H9 (cell line): ENCODE results near the gene COG3. TPM values are rescaled to one million over a fixed set of nuclear protein-coding genes. Genes with fewer than 3 reads are reported as not detected.

ENCODE experiments used
- DNase-seq: peaks from one replicate; pipeline ENCODE4 v3.0.0-alpha.2; 2017
- H2AFZ ChIP-seq: one replicate; pipeline ENCODE4 v1.6.1; 2013; ENCODE audit warnings: mild to moderate bottlenecking, low read length, control low read depth, moderate library complexity
- H2AK5ac ChIP-seq: 2 replicates; pipeline ENCODE4 v1.6.1; 2013; ENCODE audit warnings: low read length, control low read depth, mixed read lengths; ENCODE audit not compliant: insufficient read length
- H2BK120ac ChIP-seq: one replicate; pipeline ENCODE4 v1.6.1; 2013; ENCODE audit warnings: low read depth, mild to moderate bottlenecking, low read length, control low read depth, inconsistent platforms; ENCODE audit not compliant: poor library complexity, severe bottlenecking
- H2BK12ac ChIP-seq: 2 replicates; pipeline ENCODE4 v1.6.1; 2013; ENCODE audit warnings: low read length, control low read depth, mixed read lengths, low read depth; ENCODE audit not compliant: insufficient read length
- H2BK15ac ChIP-seq: 2 replicates; pipeline ENCODE4 v1.6.1; 2013; ENCODE audit warnings: low read depth, low read length, control low read depth
- H2BK20ac ChIP-seq: one replicate; pipeline ENCODE4 v1.6.1; 2013; ENCODE audit warnings: low read depth, mild to moderate bottlenecking, low read length, control low read depth, inconsistent platforms; ENCODE audit not compliant: poor library complexity, severe bottlenecking
- H2BK5ac ChIP-seq: 2 replicates; pipeline ENCODE4 v1.6.1; 2013; ENCODE audit warnings: low read length, control low read depth, mixed read lengths; ENCODE audit not compliant: insufficient read length
- H3K14ac ChIP-seq: 2 replicates; pipeline ENCODE4 v1.6.1; 2013; ENCODE audit warnings: low read length, control low read depth; ENCODE audit not compliant: insufficient read depth
- H3K18ac ChIP-seq: 2 replicates; pipeline ENCODE4 v1.6.1; 2013; ENCODE audit warnings: low read depth, mild to moderate bottlenecking, mixed read lengths, low read length, control low read depth; ENCODE audit not compliant: insufficient read length
- H3K23ac ChIP-seq: 2 replicates; pipeline ENCODE4 v1.6.1; 2013; ENCODE audit warnings: low read length, control low read depth, mixed read lengths, low read depth; ENCODE audit not compliant: insufficient read length
- H3K23me2 ChIP-seq: 2 replicates; pipeline ENCODE4 v1.6.1; 2013; ENCODE audit warnings: low read depth, mild to moderate bottlenecking, mixed read lengths, low read length, control low read depth; ENCODE audit not compliant: insufficient read length, poor library complexity, severe bottlenecking
- H3K27ac ChIP-seq: 2 replicates; pipeline ENCODE4 v1.5.1; 2013; ENCODE audit warnings: low read length, control low read depth, mixed read lengths, low read depth; ENCODE audit not compliant: insufficient read length
- H3K27me3 ChIP-seq: 2 replicates; pipeline ENCODE4 v1.6.1; 2013; ENCODE audit warnings: low read length, control low read depth, inconsistent platforms; ENCODE audit not compliant: insufficient read depth
- H3K4ac ChIP-seq: 2 replicates; pipeline ENCODE4 v1.6.1; 2013; ENCODE audit warnings: low read depth, mild to moderate bottlenecking, control low read depth, inconsistent platforms, low read length, moderate library complexity
- H3K4me1 ChIP-seq: 2 replicates; pipeline ENCODE4 v1.6.1; 2013; ENCODE audit warnings: low read length, control low read depth, inconsistent platforms; ENCODE audit not compliant: insufficient read depth
- H3K4me2 ChIP-seq: 2 replicates; pipeline ENCODE4 v1.6.1; 2013; ENCODE audit warnings: low read length, control low read depth, mixed read lengths; ENCODE audit not compliant: insufficient read length, insufficient read depth
- H3K56ac ChIP-seq: 2 replicates; pipeline ENCODE4 v1.6.1; 2013; ENCODE audit warnings: low read depth, mild to moderate bottlenecking, mixed read lengths, low read length, control low read depth; ENCODE audit not compliant: insufficient read length
- H3K79me1 ChIP-seq: 2 replicates; pipeline ENCODE4 v1.6.1; 2013; ENCODE audit warnings: low read depth, mild to moderate bottlenecking, moderate library complexity, low read length, control low read depth, inconsistent platforms; ENCODE audit not compliant: insufficient read depth, poor library complexity, severe bottlenecking
- H3K79me2 ChIP-seq: 2 replicates; pipeline ENCODE4 v1.6.1; 2013; ENCODE audit warnings: low read length, control low read depth, inconsistent platforms; ENCODE audit not compliant: insufficient read depth
- H3K9ac ChIP-seq: 2 replicates; pipeline ENCODE4 v1.6.1; 2013; ENCODE audit warnings: low read length, control low read depth, mixed read lengths; ENCODE audit not compliant: insufficient read length; ENCODE audit errors: extremely low read depth
- H3K9me3 ChIP-seq: one replicate; pipeline ENCODE4 v1.6.1; 2013; ENCODE audit warnings: low read depth, low read length, inconsistent platforms; ENCODE audit not compliant: control insufficient read depth
- H3T11ph ChIP-seq: one replicate; pipeline ENCODE4 v1.6.1; 2013; ENCODE audit warnings: mild to moderate bottlenecking, low read length, control low read depth, inconsistent platforms
- H4K20me1 ChIP-seq: one replicate; pipeline ENCODE4 v1.6.1; 2013; ENCODE audit not compliant: control insufficient read depth, insufficient read length, insufficient read depth
- H4K5ac ChIP-seq: 2 replicates; pipeline ENCODE4 v1.6.1; 2013; ENCODE audit warnings: low read depth, mild to moderate bottlenecking, mixed read lengths, low read length, control low read depth; ENCODE audit not compliant: insufficient read length
- H4K8ac ChIP-seq: replicated peaks from 2 replicates; pipeline ENCODE4 v1.6.1; 2013; ENCODE audit warnings: low read length, control low read depth, mixed read lengths, low read depth; ENCODE audit not compliant: insufficient read length
- H4K91ac ChIP-seq: 2 replicates; pipeline ENCODE4 v1.6.1; 2013; ENCODE audit warnings: low read depth, mild to moderate bottlenecking, moderate library complexity, mixed read lengths, low read length, control low read depth; ENCODE audit not compliant: insufficient read length
- H3K27ac Mint-ChIP-seq, 3 experiments: 2 replicates in 2 of 3; 3 replicates in 1 of 3; pipeline ENCODE4 v1.8.0; 2020 to 2021; ENCODE audit warnings: mixed read lengths in 3 of 3, mild to moderate bottlenecking in 1 of 3, moderate library complexity in 1 of 3
- H3K27me3 Mint-ChIP-seq: 2 replicates; pipeline ENCODE4 v1.8.0; 2021; ENCODE audit warnings: low read depth, mild to moderate bottlenecking, moderate library complexity, mixed read lengths
- H3K36me3 Mint-ChIP-seq, 3 experiments: 2 replicates in 2 of 3; 3 replicates in 1 of 3; pipeline ENCODE4 v1.8.0; 2020 to 2021; ENCODE audit warnings: low read depth in 3 of 3, mixed read lengths in 3 of 3; ENCODE audit not compliant: insufficient read depth in 1 of 3
- H3K4me1 Mint-ChIP-seq, 2 experiments: 2 replicates each; pipeline ENCODE4 v1.8.0; 2020; ENCODE audit warnings: mixed read lengths in 2 of 2
- H3K4me3 Mint-ChIP-seq, 2 experiments: 2 replicates in 1 of 2; 3 replicates in 1 of 2; pipeline ENCODE4 v1.8.0; 2020 to 2021; ENCODE audit warnings: mild to moderate bottlenecking in 2 of 2, mixed read lengths in 2 of 2, moderate library complexity in 1 of 2
- H3K9me3 Mint-ChIP-seq, 2 experiments: 2 replicates in 1 of 2; 3 replicates in 1 of 2; pipeline ENCODE4 v1.8.0; 2020; ENCODE audit warnings: mild to moderate bottlenecking in 2 of 2, mixed read lengths in 2 of 2, moderate library complexity in 1 of 2
- CTCF ChIP-seq: fragments of 200-600 bp; sonication (generic); conservative IDR thresholded peaks from 3 replicates; pipeline ENCODE4 v1.8.0; 2021; ENCODE audit warnings: antibody characterized with exemption, mild to moderate bottlenecking
- WGBS: extraction: QIAGEN DNeasy Blood & Tissue Kit; methylation state at CpG from one replicate; pipeline ENCODE4 v1.1.7; 2013; ENCODE audit warnings: missing lambda C conversion rate, low lambda C conversion rate, mixed read lengths; ENCODE audit not compliant: insufficient read length; ENCODE audit errors: extremely low coverage; 5-methylcytosine and 5-hydroxymethylcytosine counted together
- total RNA-seq: library from RNA; stranded (reverse); gene quantifications from 2 replicates; pipeline ENCODE4 v1.2.1, GENCODE V29; 2021

The COG3 gene
- total RNA-seq, 1 experiment from 2014 or later: 16.5 TPM

GRCh38 chr13:45416516-45417128 is 48.1 kb upstream of the COG3 start:
- WGBS: no CpG with 5 or more reads among the region's 10 CpGs
- Histone ChIP-seq H3K79me1 (peaks cover 4% of the 10 kb centered on the region), H2BK5ac (no peak overlapping the region), H3K9ac (no peak overlapping the region), H3K18ac (no peak overlapping the region), H2BK20ac (no peak overlapping the region), H2BK120ac (no peak overlapping the region), H3K56ac (no peak overlapping the region), H3K23ac (no peak overlapping the region), H3K4me1 (no peaks in the 10 kb centered on the region), H2BK12ac (no peak overlapping the region), H4K5ac (no peak overlapping the region), H4K91ac (no peak overlapping the region), H3K9me3 (no peaks in the 10 kb centered on the region), H2BK15ac (no peak overlapping the region), H2AFZ (no peak overlapping the region), H3K23me2 (peaks cover 9% of the 10 kb centered on the region), H3K79me2 (0 out of 2 replicates have a peak, but pooled peaks cover 1% of the 10 kb centered on the region), H2AK5ac (no peak overlapping the region), H4K8ac (no peak overlapping the region), H4K20me1 (no peaks in the 10 kb centered on the region), H3K14ac (no peak overlapping the region), H3K4me2 (no peak overlapping the region), H3K4ac (no peak overlapping the region), H3K27ac (no peak overlapping the region), H3T11ph (no peak overlapping the region), H3K27me3 (no peaks in the 10 kb centered on the region)
- Mint-ChIP-seq H3K36me3 (no peaks in the 10 kb centered on the region; a peak in 2 of 7 replicates), H3K4me3 (peak overlapping the region; percentile 72 to 90; a peak in 4 of 5 replicates), H3K4me1 (peaks cover 4 to 14% of the 10 kb centered on the region in 2 experiments), H3K27me3 (peaks cover 15% of the 10 kb centered on the region), H3K27ac (no peak overlapping the region), H3K9me3 (0 out of 5 replicates have a peak, but pooled peaks cover 0 to 2% of the 10 kb centered on the region in 2 experiments)
- TF ChIP-seq CTCF: no peak
- no peak for DNase-seq
